Measurements from ENCODE around the gene SCYGR6. TPM values are rescaled to one million over a fixed set of nuclear protein-coding genes. Genes with fewer than 3 reads are reported as not detected.
"Not testable (repeated sequence)": the region's sequence is repeated elsewhere in the genome, so short reads cannot be mapped to it uniquely, and the experiment has no call there.

Gene SCYGR6, protein sequence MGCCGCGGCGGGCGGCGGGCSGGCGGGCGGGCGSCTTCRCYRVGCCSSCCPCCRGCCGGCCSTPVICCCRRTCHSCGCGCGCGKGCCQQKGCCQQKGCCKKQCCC
- not detected for polyA plus RNA-seq (2013, experiment 1 of 2; ENCODE audit: insufficient read length)
- not detected for polyA plus RNA-seq (2013, experiment 2 of 2; ENCODE audit: insufficient read length)

- no peak for DNase-seq
Measured at GRCh38 chr2:227724394-227725039, at the start of gene SCYGR6. Gene SCYGR6 (minus strand): TSS chr2:227724757. CDS start chr2:227724757, 0 bp downstream.

DNA sequence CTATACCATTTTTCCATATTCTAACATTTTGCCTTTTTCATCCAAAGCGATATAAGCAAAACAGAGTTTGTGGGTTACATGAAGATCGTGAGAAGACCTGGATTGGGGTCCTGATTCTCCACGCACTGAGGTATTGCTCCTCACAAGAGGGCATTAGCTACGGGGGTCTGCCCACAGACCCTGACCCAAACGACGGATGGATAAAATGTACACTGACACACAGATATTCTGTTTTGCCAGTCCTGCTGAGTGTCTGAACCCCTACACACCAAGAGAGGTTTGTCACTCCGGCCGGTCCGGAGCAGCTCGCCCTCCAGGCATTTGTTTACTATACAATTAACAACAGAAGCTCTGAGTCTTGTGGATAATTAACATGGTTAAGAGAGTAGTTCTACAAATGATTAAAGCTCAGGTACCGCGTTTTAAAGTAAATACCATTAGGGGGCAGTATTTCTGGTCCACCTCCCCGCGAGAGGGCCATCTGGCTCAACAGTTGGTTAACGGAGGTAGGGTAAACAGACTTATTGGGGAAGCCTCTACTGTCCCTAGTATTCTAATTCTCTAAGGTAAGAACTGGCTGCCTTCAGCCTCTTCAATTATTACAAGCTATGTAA is 49.6 kb upstream of the SCYGR6 start:
- no peak for DNase-seq

DNA sequence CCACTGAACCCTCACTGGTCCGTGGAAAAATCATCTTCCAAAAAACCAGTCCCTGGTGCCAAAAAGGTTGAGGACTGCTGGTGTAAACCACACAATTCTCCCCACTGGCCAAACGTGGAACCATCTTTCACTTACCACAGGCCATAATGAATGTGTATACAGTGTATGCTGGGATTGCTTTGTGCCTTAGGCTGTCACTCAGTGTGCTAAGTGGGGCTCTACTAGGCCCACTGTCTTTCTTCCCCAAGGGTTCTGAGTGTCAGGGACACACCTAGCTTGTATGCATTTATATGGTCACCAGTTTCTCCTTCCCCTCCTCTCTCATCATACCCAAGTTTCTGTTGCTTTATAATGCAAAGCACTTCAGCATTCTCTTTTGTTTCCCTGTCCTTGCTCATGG is 48.4 kb upstream of the SCYGR6 start:
- no peak for DNase-seq

GRCh38 chr2:227772197-227772661 is 47.7 kb upstream of the SCYGR6 start:
- DNase-seq, result no peak

DNA sequence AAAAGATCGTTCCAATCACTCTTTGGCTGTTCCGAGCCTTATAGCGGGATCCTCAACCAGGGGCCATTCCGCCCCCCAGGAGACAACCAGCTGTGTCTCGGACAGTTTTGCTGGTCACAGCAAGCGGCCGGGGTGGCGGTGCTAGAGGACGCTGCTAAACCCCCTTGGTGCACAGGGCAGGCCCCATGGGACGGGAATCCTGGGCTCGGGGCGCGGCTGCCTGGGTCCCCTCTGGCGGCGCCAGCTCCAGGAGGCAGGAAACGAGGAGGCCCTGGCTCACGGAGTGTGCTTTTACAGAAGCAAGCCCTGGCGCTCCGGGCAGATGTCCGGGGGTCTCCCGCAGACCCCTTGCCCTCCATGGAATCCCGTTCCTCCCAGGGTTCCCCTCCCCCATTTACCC is 43.3 kb upstream of the SCYGR6 start:
- no peak for DNase-seq

DNA sequence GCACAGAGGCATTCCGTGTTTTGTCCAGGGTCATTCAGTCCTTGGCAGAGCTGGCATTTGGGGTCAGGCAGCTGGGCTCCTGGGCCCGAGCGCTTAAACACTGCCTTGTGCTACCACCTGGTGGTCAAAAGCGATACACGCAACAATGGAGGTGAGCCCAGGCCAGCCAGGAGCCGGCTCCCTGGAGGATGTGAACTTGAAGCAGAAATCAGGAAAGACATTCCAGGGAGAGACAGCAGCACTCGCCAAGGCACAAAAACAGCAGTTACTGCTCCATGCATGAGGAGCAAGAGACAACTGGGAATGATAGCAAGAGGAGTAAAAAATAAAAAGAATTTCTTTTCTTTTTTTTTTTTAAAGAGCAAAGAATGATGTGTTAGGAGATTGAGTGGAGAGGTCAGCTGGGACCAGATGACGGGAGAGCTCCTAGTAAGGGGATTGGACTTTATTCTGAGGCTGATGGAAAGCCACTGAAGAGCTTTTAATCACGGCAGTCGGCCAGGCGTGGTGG is 41.9 kb upstream of the SCYGR6 start:
- DNase-seq, result peak; percentile 71

GRCh38 chr2:227765788-227766372 is 41.3 kb upstream of the SCYGR6 start:
- no peak for DNase-seq

DNA sequence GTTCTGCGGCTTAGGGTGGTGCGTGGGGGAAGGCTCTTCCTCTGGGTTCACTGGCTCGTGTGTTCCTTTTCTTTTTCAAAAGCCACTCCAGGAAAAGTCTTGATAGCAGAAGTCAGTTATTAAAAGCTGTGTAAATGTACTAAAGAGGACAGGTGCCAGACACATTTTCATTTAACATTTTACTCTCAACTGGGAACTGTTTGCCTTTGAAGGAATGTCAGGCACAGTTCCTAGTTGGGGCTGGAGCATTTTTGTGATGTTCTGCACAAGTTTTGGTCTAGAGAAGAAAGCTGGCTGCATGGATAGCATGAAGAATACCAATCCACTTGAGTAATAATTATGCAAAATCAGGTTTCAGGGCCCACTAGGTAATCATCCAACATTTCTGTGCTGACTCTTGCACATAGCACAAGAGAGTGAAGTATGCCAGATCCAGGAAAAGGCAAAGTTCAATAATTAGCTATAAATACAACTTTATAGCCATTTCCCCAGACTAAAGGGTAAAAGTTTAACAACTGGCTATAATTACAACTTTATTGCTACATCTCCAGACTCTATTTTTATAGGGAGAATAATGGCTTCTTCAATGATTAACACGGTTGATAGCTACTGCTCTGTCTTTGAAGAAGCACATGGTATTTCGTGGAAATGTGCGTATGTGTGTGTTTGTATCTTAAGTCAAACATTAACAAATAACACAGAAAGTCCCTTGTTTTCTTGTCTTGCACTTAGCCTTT is 37.4 kb upstream of the SCYGR6 start:
- no peak for DNase-seq

DNA sequence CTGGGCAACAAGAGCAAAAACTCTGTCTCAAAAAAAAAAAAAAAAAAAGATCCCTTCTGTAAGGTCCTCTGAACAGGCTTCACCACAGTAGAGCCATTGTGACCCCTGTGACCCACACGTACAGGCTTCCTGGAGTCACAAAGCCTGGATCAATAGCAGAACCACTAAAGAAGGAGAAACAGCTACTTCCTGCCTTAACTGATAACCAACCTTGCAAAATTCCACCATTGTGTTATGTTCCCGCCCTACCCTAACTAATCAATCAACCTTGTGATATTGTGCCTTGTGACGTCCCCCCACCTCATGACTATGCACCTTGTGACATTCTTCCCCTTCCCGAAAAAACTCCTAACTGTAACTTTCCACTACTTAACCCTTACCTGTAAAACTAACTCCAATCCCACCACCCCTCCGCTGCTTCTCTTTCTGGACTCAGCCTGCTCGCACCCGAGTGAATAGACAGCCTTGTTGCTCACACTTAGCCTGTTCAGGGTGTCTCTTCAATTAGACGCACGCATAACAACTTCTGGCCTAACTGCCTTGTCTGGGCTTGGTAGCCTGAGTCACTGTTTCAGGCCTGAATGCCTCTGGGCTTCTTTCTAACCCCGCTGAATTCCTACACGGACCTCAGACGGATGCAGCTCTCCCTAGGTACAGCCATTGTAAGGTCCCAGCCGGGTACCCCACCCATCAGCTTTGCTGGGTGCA is 35.0 kb upstream of the SCYGR6 start:
- no peak for DNase-seq

GRCh38 chr2:227756261-227756660 is 31.7 kb upstream of the SCYGR6 start:
- DNase-seq, result not testable (repeated sequence)

- DNase-seq, result no peak
Measured at GRCh38 chr2:227748079-227748478, 23.5 kb upstream of the SCYGR6 start.

DNA sequence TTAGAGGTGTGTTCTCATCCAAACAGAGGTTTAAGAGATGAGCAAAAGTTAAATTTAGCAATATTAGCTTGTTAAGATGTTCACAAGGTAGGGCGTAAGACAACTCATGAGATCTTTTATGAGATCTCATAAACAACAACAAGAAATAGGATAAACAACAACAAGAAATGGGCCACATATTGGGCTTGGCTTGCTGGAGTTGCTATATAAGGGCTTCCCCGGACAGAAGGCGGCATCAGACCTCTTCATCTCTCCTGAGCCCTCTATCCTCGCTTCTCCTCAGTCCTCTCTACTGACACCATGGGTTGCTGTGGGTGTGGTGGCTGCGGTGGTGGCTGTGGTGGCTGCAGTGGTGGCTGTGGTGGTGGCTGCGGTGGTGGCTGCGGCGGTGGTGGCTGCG is 21.0 kb upstream of the SCYGR6 start, which contains the start of gene SCYGR8:
Gene SCYGR8 (plus strand): TSS at position 301 of the 400 bp plus-strand sequence. CDS start 0 bp downstream, at position 301.
- no peak for DNase-seq

DNA sequence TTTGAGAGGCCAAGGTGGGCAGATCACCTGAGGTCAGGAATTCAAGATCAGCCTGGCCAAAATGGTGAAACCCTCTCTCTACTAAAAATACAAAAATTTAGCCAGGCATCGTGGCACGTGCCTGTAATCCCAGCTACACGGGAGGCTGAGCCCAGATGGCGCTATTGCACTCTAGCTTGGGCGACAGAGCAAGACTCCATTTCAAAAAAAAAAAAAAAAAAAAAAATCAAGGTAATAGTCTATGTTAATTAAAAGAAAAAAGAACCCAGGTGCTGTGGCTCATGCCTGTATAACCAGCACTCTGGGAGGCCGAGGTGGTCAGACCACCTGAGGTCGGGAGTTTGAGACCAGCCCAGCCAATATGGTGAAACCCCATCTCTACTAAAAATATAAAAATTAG is 16.1 kb upstream of the SCYGR6 start:
- not testable (repeated sequence) for DNase-seq

DNA sequence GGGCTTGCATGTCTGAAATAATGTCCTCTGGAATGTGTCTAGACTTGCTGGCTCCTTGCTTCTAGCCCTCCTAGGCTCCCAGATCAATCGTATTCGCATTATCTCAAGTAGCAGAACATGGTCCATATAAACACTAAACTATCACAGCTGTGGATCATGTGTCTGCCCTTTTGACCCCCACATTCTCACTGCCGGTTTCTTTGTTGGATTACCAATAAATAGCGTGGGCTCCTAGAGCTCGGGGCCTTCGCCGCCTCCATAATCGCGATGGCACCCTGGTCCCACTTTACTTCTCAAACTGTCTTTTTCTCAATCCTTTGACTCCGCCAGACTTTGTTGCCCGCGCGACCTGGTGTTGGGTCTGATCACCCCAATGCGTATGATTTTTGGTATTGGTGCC is 14.8 kb upstream of the SCYGR6 start:
- no peak for DNase-seq

DNA sequence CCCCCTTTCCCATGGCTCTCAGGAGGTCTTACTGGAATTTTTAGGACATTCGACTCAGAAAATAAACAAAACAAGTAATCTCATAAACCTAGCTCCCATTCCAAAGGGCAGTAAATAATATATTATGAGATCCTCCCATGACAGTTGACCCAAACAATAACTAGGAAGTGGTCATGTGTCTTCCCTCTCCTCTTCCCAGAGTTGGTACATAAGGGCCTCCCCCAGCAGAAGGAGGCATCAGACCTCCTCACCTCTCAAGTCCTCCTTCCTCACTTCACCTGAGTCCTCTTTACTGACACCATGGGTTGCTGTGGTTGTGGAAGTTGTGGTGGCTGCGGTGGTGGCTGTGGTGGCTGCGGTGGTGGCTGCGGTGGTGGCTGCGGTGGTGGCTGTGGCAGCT is 3.5 kb upstream of the SCYGR6 start, which contains the start of gene SCYGR7:
Gene SCYGR7 (plus strand): TSS at position 301 of the 400 bp plus-strand sequence. CDS start 0 bp downstream, at position 301.
- no peak for DNase-seq

GRCh38 chr2:227722821-227723220 is 1.7 kb downstream of the SCYGR6 start:
- not testable (repeated sequence) for DNase-seq

DNA sequence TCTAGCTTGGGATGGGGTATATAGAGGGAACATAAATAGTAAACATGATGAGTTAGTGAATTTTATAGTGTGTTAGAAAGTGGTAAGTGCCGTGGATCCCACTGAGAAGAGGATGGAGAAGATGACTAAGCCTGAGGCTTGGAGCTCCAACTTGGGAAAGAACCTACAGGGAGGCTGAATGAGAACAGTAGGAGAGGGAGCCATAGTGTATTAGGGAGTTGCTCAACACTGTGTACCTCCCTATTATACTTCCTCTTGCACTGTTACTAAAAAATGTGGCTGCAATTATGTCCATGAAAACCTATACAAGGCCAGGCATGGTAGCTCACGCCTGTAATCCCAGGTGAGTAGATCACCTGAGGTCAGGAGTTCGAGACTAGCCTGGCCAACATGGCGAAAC is 3.9 kb downstream of the SCYGR6 start:
- DNase-seq, result no peak

- DNase-seq, result no peak
Measured at GRCh38 chr2:227719641-227720040, 4.9 kb downstream of the SCYGR6 start.

- peak; percentile 62 for DNase-seq
Measured at GRCh38 chr2:227717687-227718567, 6.6 kb downstream of the SCYGR6 start, which contains the start of gene SLC19A3. Gene SLC19A3 (minus strand): TSS chr2:227718028. CDS start chr2:227702318, 15,710 bp downstream.

GRCh38 chr2:227716501-227716900 is 8.1 kb downstream of the SCYGR6 start:
- DNase-seq, result no peak

Data from fibroblast of skin of scalp (primary cell).